Trophoblast cell (in vitro differentiated cells and primary cell): ENCODE data around the gene ATP13A2.

Experiments
- DNase-seq, 2 donors: peaks; one replicate each; pipeline ENCODE4 v3.0.0-alpha.2; 2016
- H2AFZ ChIP-seq: 2 replicates; pipeline ENCODE4 v1.6.1; 2013; ENCODE audit warnings: low read length, moderate library complexity, mild to moderate bottlenecking; ENCODE audit not compliant: insufficient read depth, poor library complexity
- H2AK5ac ChIP-seq: 2 replicates; pipeline ENCODE4 v1.6.1; 2013; ENCODE audit warnings: mild to moderate bottlenecking, low read length
- H2BK120ac ChIP-seq: 2 replicates; pipeline ENCODE4 v1.6.1; 2013; ENCODE audit warnings: low read length, mild to moderate bottlenecking, moderate library complexity; ENCODE audit not compliant: insufficient read depth, poor library complexity
- H2BK12ac ChIP-seq: 2 replicates; pipeline ENCODE4 v1.6.1; 2013; ENCODE audit warnings: mild to moderate bottlenecking, low read length, moderate library complexity
- H2BK5ac ChIP-seq: 2 replicates; pipeline ENCODE4 v1.6.1; 2013; ENCODE audit warnings: low read length, low read depth, moderate library complexity, mild to moderate bottlenecking; ENCODE audit not compliant: poor library complexity
- H3K14ac ChIP-seq: 2 replicates; pipeline ENCODE4 v1.6.1; 2013; ENCODE audit warnings: mild to moderate bottlenecking, low read length
- H3K18ac ChIP-seq: 2 replicates; pipeline ENCODE4 v1.6.1; 2013; ENCODE audit warnings: mild to moderate bottlenecking, low read length
- H3K23ac ChIP-seq: 2 replicates; pipeline ENCODE4 v1.6.1; 2013; ENCODE audit warnings: low read length
- H3K27ac ChIP-seq: 2 replicates; pipeline ENCODE4 v1.5.1; 2013; ENCODE audit warnings: low read depth, mild to moderate bottlenecking, inconsistent platforms, low read length, moderate library complexity
- H3K27me3 ChIP-seq: 2 replicates; pipeline ENCODE4 v1.6.1; 2013; ENCODE audit warnings: inconsistent platforms, mild to moderate bottlenecking, low read length, moderate library complexity; ENCODE audit not compliant: insufficient read depth
- H3K36me3 ChIP-seq, 2 experiments: 1 replicate in 1 of 2; 2 replicates in 1 of 2; pipeline ENCODE4 v1.6.1; 2013; ENCODE audit warnings: low read length in 2 of 2, mild to moderate bottlenecking in 2 of 2, moderate library complexity in 1 of 2; ENCODE audit not compliant: insufficient read depth in 2 of 2, control insufficient read depth in 1 of 2
- H3K4ac ChIP-seq: 2 replicates; pipeline ENCODE4 v1.6.1; 2013; ENCODE audit warnings: low read depth, mild to moderate bottlenecking, low read length, moderate library complexity
- H3K4me1 ChIP-seq, 2 experiments: 1 replicate in 1 of 2; 2 replicates in 1 of 2; pipeline ENCODE4 v1.6.1; 2013; ENCODE audit warnings: low read length in 2 of 2, mild to moderate bottlenecking in 2 of 2, moderate library complexity in 1 of 2; ENCODE audit not compliant: insufficient read depth in 2 of 2, control insufficient read depth in 1 of 2
- H3K4me2 ChIP-seq: 2 replicates; pipeline ENCODE4 v1.6.1; 2013; ENCODE audit warnings: inconsistent platforms, mild to moderate bottlenecking, low read length, moderate library complexity
- H3K4me3 ChIP-seq: 2 replicates; pipeline ENCODE4 v1.5.1; 2013; ENCODE audit warnings: mild to moderate bottlenecking, low read depth, low read length, inconsistent platforms
- H3K79me1 ChIP-seq: one replicate; pipeline ENCODE4 v1.6.1; 2013; ENCODE audit warnings: low read length
- H3K79me2 ChIP-seq: 2 replicates; pipeline ENCODE4 v1.6.1; 2013; ENCODE audit warnings: low read length, mild to moderate bottlenecking; ENCODE audit not compliant: control insufficient read depth, insufficient read depth, poor library complexity
- H3K9ac ChIP-seq: 2 replicates; pipeline ENCODE4 v1.6.1; 2013; ENCODE audit warnings: mild to moderate bottlenecking, low read length
- H3K9me3 ChIP-seq: 2 replicates; pipeline ENCODE4 v1.6.1; 2013; ENCODE audit warnings: low read depth, mild to moderate bottlenecking, control low read depth, inconsistent platforms, low read length; ENCODE audit not compliant: insufficient read depth
- H4K12ac ChIP-seq: 2 replicates; pipeline ENCODE4 v1.6.1; 2013; ENCODE audit warnings: low read depth, mild to moderate bottlenecking, low read length, moderate library complexity
- H4K8ac ChIP-seq: 2 replicates; pipeline ENCODE4 v1.6.1; 2013; ENCODE audit warnings: low read depth, mild to moderate bottlenecking, low read length, moderate library complexity
- H4K91ac ChIP-seq: one replicate; pipeline ENCODE4 v1.6.1; 2013; ENCODE audit warnings: low read depth, mild to moderate bottlenecking, low read length, moderate library complexity
- WGBS: extraction: QIAGEN DNeasy Blood & Tissue Kit; methylation state at CpG from one replicate; pipeline ENCODE4 v1.1.7; 2013; ENCODE audit warnings: missing lambda C conversion rate; ENCODE audit not compliant: insufficient read length, insufficient coverage; ENCODE audit errors: extremely low coverage; 5-methylcytosine and 5-hydroxymethylcytosine counted together

Gene ATP13A2

DNA sequence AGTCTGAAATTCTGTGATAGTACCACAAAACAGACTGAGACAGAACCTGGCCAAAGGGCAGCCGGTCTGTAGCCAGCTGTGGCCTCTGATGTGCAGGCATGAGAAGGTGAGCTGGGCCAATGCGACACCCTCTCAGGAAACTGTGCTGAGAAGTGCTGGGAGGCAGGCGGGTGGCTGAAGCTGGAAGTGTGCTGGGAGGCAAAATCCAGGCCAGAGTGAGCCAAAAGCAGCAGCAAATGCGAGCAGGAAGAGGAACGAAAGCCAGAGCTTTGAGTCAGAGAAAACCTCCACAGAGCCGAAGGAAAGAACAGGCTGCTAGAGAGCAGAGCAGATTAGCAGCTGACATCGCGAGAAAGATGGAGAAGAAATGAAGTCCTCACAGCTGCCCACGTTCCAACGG, 10.2 kb upstream of the ATP13A2 start:
- Histone ChIP-seq H4K8ac (no peak overlapping the region), H3K4me2 (no peak overlapping the region), H3K27me3 (no peaks in the 10 kb centered on the region), H3K4me3 (no peak overlapping the region), H4K12ac (peak overlapping the region; percentile 70), H3K9me3 (peaks cover 3% of the 10 kb centered on the region), H3K14ac (no peak overlapping the region), H3K23ac (no peak overlapping the region), H2BK5ac (no peak overlapping the region), H3K79me2 (no peaks in the 10 kb centered on the region), H3K36me3 (peaks cover 41 to 60% of the 10 kb centered on the region in 2 experiments), H3K4ac (no peak overlapping the region), H2BK12ac (no peak overlapping the region), H3K79me1 (peaks cover 3% of the 10 kb centered on the region), H3K27ac (peak overlapping the region; percentile 1), H2BK120ac (no peak overlapping the region), H3K18ac (no peak overlapping the region), H2AK5ac (no peak overlapping the region), H4K91ac (no peak overlapping the region), H2AFZ (no peak overlapping the region), H3K4me1 (peaks cover 9 to 19% of the 10 kb centered on the region in 2 experiments), H3K9ac (no peak overlapping the region)
- DNase-seq: no peak
- WGBS: no CpG with 5 or more reads among the region's 10 CpGs

DNA sequence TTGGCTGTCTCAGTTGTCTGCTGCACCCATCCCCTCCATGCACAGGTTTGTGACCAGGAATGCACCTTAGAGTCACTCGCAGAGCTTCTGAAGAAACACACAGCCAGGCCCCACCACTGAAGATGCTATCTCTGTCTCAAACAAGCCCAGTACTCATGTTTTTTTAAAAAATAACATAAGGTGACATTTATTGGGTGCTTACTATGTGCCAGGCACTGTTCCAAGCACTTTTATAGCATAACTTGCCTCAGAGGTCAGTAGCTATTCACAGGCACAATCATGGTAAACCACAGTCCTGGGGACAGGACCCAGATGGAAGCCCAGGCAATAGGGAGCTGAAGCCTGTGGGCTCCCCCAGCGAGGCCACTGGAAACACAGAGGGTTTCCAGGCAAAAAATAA, 8.8 kb upstream of the ATP13A2 start:
- no peak overlapping the region for H2BK5ac ChIP-seq
- no peak overlapping the region for H3K4me3 ChIP-seq
- H3K27me3 ChIP-seq: no peaks in the 10 kb centered on the region
- H2AFZ ChIP-seq: no peak overlapping the region
- peaks cover 15 to 26% of the 10 kb centered on the region in 2 experiments for H3K4me1 ChIP-seq
- WGBS: no CpG with 5 or more reads among the region's 2 CpGs
- H3K18ac ChIP-seq: no peak overlapping the region
- peaks cover 3% of the 10 kb centered on the region for H3K9me3 ChIP-seq
- H4K91ac ChIP-seq: no peak overlapping the region
- no peak overlapping the region for H4K12ac ChIP-seq
- H3K79me1 ChIP-seq: peaks cover 8% of the 10 kb centered on the region
- H3K27ac ChIP-seq: no peak overlapping the region
- no peak overlapping the region for H3K4me2 ChIP-seq
- no peak overlapping the region for H4K8ac ChIP-seq
- H3K4ac ChIP-seq: no peak overlapping the region
- H3K79me2 ChIP-seq: no peaks in the 10 kb centered on the region
- no peak for DNase-seq
- no peak overlapping the region for H3K23ac ChIP-seq
- peaks cover 38 to 50% of the 10 kb centered on the region in 2 experiments for H3K36me3 ChIP-seq
- H2AK5ac ChIP-seq: no peak overlapping the region
- no peak overlapping the region for H3K9ac ChIP-seq
- no peak overlapping the region for H2BK120ac ChIP-seq
- no peak overlapping the region for H2BK12ac ChIP-seq
- no peak overlapping the region for H3K14ac ChIP-seq

DNA sequence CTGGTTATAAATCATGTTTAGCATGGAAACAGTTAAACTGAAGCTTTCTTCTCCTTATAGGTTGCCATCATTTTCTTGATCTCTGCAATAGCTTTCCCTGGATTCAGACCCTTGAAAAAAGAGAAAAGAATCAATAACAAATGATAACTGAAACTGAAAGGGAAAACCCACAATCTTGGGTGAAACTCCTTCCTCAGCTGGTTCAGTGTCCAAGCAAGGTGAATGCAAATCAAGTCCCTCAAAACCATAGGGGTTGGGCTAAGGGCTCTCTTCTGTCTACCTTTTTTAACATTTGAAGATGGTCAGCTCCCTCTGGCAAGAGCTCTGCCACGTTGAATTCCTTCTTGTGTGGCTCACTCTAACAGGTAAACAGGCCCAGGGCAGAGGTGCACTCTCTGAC, 7.1 kb upstream of the ATP13A2 start:
- Histone ChIP-seq H2BK5ac (no peak overlapping the region), H3K4me1 (peaks cover 18 to 25% of the 10 kb centered on the region in 2 experiments), H3K9me3 (no peaks in the 10 kb centered on the region), H3K36me3 (peaks cover 33 to 44% of the 10 kb centered on the region in 2 experiments), H3K79me2 (no peaks in the 10 kb centered on the region), H3K9ac (no peak overlapping the region), H4K91ac (no peak overlapping the region), H4K8ac (no peak overlapping the region), H3K79me1 (peaks cover 10% of the 10 kb centered on the region), H4K12ac (no peak overlapping the region), H2BK12ac (no peak overlapping the region), H3K4me2 (no peak overlapping the region), H3K4ac (no peak overlapping the region), H3K4me3 (no peak overlapping the region), H3K27me3 (no peaks in the 10 kb centered on the region), H3K18ac (no peak overlapping the region), H3K27ac (no peak overlapping the region), H2AFZ (no peak overlapping the region), H2AK5ac (no peak overlapping the region), H3K23ac (no peak overlapping the region), H2BK120ac (no peak overlapping the region), H3K14ac (no peak overlapping the region)
- no peak for DNase-seq
- WGBS: no CpG with 5 or more reads among the region's 1 CpG

DNA sequence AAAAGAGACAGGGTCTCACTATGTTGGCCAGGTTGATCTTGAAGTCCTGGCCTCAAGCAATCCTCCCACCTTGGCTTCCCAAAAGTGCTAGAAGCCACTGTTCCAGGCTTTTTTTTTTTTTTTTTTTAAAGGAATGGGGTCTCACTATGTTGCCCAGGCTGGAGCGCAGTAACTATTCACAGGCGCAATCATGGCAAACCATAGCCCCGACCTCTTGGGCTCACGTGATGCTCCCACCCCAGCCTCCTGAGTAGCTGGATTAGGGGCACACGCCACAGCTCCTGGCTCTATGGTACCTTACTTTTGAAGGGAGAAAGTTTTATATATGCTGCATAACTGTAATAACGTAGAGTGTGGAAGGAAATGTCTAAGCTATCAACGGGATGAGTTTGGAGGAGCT, 5.7 kb upstream of the ATP13A2 start:
- no CpG with 5 or more reads among the region's 7 CpGs for WGBS
- H3K79me2 ChIP-seq: no peaks in the 10 kb centered on the region
- H3K4me1 ChIP-seq: peaks cover 20 to 25% of the 10 kb centered on the region in 2 experiments
- no peak overlapping the region for H2BK12ac ChIP-seq
- H2AK5ac ChIP-seq: no peak overlapping the region
- H4K12ac ChIP-seq: no peak overlapping the region
- H4K8ac ChIP-seq: no peak overlapping the region
- H2AFZ ChIP-seq: no peak overlapping the region
- no peak overlapping the region for H3K4me3 ChIP-seq
- H3K18ac ChIP-seq: no peak overlapping the region
- no peak overlapping the region for H3K4ac ChIP-seq
- DNase-seq: no peak
- no peak overlapping the region for H2BK5ac ChIP-seq
- no peak overlapping the region for H3K14ac ChIP-seq
- no peak overlapping the region for H4K91ac ChIP-seq
- H2BK120ac ChIP-seq: no peak overlapping the region
- H3K36me3 ChIP-seq: peaks cover 32 to 33% of the 10 kb centered on the region in 2 experiments
- no peak overlapping the region for H3K9ac ChIP-seq
- H3K27ac ChIP-seq: no peak overlapping the region
- H3K27me3 ChIP-seq: no peaks in the 10 kb centered on the region
- no peaks in the 10 kb centered on the region for H3K9me3 ChIP-seq
- H3K79me1 ChIP-seq: peaks cover 11% of the 10 kb centered on the region
- H3K23ac ChIP-seq: no peak overlapping the region
- no peak overlapping the region for H3K4me2 ChIP-seq
